ENCODE results near the gene LILRB5.

- TF ChIP-seq, protein P1, sequence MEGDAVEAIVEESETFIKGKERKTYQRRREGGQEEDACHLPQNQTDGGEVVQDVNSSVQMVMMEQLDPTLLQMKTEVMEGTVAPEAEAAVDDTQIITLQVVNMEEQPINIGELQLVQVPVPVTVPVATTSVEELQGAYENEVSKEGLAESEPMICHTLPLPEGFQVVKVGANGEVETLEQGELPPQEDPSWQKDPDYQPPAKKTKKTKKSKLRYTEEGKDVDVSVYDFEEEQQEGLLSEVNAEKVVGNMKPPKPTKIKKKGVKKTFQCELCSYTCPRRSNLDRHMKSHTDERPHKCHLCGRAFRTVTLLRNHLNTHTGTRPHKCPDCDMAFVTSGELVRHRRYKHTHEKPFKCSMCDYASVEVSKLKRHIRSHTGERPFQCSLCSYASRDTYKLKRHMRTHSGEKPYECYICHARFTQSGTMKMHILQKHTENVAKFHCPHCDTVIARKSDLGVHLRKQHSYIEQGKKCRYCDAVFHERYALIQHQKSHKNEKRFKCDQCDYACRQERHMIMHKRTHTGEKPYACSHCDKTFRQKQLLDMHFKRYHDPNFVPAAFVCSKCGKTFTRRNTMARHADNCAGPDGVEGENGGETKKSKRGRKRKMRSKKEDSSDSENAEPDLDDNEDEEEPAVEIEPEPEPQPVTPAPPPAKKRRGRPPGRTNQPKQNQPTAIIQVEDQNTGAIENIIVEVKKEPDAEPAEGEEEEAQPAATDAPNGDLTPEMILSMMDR (IDR thresholded peaks at IDR 0.05) = no peak
- TF ChIP-seq SIN3A (IDR thresholded peaks at IDR 0.05; ENCODE audit: borderline replicate concordance, insufficient read depth, low read depth, low read length) = no peak
- TF ChIP-seq TCF7L2 (IDR thresholded peaks at IDR 0.05; ENCODE audit: low read depth, low read length) = no peak
- TF ChIP-seq POLR2AphosphoS5 (IDR thresholded peaks at IDR 0.05; ENCODE audit: low read depth, low read length) = no peak
- TF ChIP-seq, protein P2, sequence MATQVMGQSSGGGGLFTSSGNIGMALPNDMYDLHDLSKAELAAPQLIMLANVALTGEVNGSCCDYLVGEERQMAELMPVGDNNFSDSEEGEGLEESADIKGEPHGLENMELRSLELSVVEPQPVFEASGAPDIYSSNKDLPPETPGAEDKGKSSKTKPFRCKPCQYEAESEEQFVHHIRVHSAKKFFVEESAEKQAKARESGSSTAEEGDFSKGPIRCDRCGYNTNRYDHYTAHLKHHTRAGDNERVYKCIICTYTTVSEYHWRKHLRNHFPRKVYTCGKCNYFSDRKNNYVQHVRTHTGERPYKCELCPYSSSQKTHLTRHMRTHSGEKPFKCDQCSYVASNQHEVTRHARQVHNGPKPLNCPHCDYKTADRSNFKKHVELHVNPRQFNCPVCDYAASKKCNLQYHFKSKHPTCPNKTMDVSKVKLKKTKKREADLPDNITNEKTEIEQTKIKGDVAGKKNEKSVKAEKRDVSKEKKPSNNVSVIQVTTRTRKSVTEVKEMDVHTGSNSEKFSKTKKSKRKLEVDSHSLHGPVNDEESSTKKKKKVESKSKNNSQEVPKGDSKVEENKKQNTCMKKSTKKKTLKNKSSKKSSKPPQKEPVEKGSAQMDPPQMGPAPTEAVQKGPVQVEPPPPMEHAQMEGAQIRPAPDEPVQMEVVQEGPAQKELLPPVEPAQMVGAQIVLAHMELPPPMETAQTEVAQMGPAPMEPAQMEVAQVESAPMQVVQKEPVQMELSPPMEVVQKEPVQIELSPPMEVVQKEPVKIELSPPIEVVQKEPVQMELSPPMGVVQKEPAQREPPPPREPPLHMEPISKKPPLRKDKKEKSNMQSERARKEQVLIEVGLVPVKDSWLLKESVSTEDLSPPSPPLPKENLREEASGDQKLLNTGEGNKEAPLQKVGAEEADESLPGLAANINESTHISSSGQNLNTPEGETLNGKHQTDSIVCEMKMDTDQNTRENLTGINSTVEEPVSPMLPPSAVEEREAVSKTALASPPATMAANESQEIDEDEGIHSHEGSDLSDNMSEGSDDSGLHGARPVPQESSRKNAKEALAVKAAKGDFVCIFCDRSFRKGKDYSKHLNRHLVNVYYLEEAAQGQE (IDR thresholded peaks at IDR 0.05; ENCODE audit: insufficient read depth in 1 of 2, low read depth in 2 of 2, low read length in 1 of 2) = no peak
Observed at GRCh38 chr19:54247106-54247930, 9.8 kb downstream of the LILRB5 start.
